Measurements from ENCODE around the gene NKAIN4. TPM values are rescaled to one million over a fixed set of nuclear protein-coding genes. Genes with fewer than 3 reads are reported as not detected.

Gene NKAIN4
- total and polyA plus RNA-seq, 4 donors, result 0.05 TPM; not detected in 3

GRCh38 chr20:63279931-63280330 is 25.7 kb upstream of the NKAIN4 start:
- no peaks in the 10 kb centered on the region for H3K27me3 ChIP-seq (ENCODE audit: control insufficient read depth in 4 of 4, insufficient read depth in 4 of 4, low read length in 3 of 4)
- no peak overlapping the region for H3K9ac ChIP-seq (ENCODE audit: low read depth in 1 of 2, low read length in 2 of 2)
- H3K4me3 ChIP-seq (ENCODE audit: low read depth in 1 of 3, low read length in 3 of 3), result no peak overlapping the region
- peaks cover 8 to 75% (median 17%) of the 10 kb centered on the region in 4 donors for H3K36me3 ChIP-seq (ENCODE audit: control insufficient read depth in 4 of 4, insufficient read depth in 3 of 4, low read depth in 1 of 4, low read length in 3 of 4)
- no peak for DNase-seq (ENCODE audit: low spot score)
- peaks cover 0 to under 1% (median 0%) of the 10 kb centered on the region in 4 donors for H3K4me1 ChIP-seq (ENCODE audit: control insufficient read depth in 4 of 4, insufficient read depth in 4 of 4, low read length in 3 of 4)
- no peak for TF ChIP-seq MAX (IDR thresholded peaks at IDR 0.05)
- no peak for TF ChIP-seq CTCF (IDR thresholded peaks at IDR 0.05; ENCODE audit: low read depth, low read length, missing input control)
- no peak for TF ChIP-seq SP1 (IDR thresholded peaks at IDR 0.05)
- no peak for TF ChIP-seq HNF4G (IDR thresholded peaks at IDR 0.05)
- no peak for TF ChIP-seq FOXA2 (IDR thresholded peaks at IDR 0.05)
- no peak for TF ChIP-seq ATF3 (IDR thresholded peaks at IDR 0.05)
- TF ChIP-seq NR2F2 (IDR thresholded peaks at IDR 0.05), result no peak
- WGBS, result 95% methylated on average over 15 of the region's 15 CpGs
- H3K9me3 ChIP-seq (ENCODE audit: control insufficient read depth in 4 of 4, low read length in 3 of 4), result no peaks in the 10 kb centered on the region
- no peak overlapping the region for H3K27ac ChIP-seq (ENCODE audit: low read depth in 1 of 2, low read length in 2 of 2)

- DNase-seq (ENCODE audit: low spot score), result no peak
- H3K4me3 ChIP-seq (ENCODE audit: low read depth in 1 of 3, low read length in 3 of 3), result no peak overlapping the region
- TF ChIP-seq FOXA1 (IDR thresholded peaks at IDR 0.05) (no peak), EGR1 (IDR thresholded peaks at IDR 0.05; ENCODE audit: low read depth in 2 of 2) (no peak), JUND (IDR thresholded peaks at IDR 0.05) (no peak), YY1 (IDR thresholded peaks at IDR 0.05) (no peak), ZBTB33 (IDR thresholded peaks at IDR 0.05) (no peak), HNF4A (conservative IDR thresholded peaks at IDR 0.05) (no peak), REST (IDR thresholded peaks at IDR 0.05) (no peak), TAF1 (conservative IDR thresholded peaks at IDR 0.05) (no peak), SP1 (IDR thresholded peaks at IDR 0.05) (no peak), GABPA (IDR thresholded peaks at IDR 0.05 in 1 of 2, conservative IDR thresholded peaks at IDR 0.05 in 1 of 2) (no peak)
- no peaks in the 10 kb centered on the region for H3K9me3 ChIP-seq (ENCODE audit: control insufficient read depth in 4 of 4, low read length in 3 of 4)
- H3K4me1 ChIP-seq (ENCODE audit: control insufficient read depth in 4 of 4, insufficient read depth in 4 of 4, low read length in 3 of 4), result peaks cover under 1 to 12% (median 9%) of the 10 kb centered on the region in 4 donors
- 94% methylated on average over 17 of the region's 17 CpGs for WGBS
- no peak overlapping the region for H3K27ac ChIP-seq (ENCODE audit: low read depth in 1 of 2, low read length in 2 of 2)
- H3K36me3 ChIP-seq (ENCODE audit: control insufficient read depth in 4 of 4, insufficient read depth in 3 of 4, low read depth in 1 of 4, low read length in 3 of 4), result peaks cover 8 to 67% (median 17%) of the 10 kb centered on the region in 4 donors
- no peaks in the 10 kb centered on the region for H3K27me3 ChIP-seq (ENCODE audit: control insufficient read depth in 4 of 4, insufficient read depth in 4 of 4, low read length in 3 of 4)
- no peak overlapping the region for H3K9ac ChIP-seq (ENCODE audit: low read depth in 1 of 2, low read length in 2 of 2)
These were observed 24.4 kb upstream of the NKAIN4 start for GRCh38 chr20:63278661-63279060.
